ENCODE results near the gene SLC4A2.
"Not testable (repeated sequence)": the region's sequence is repeated elsewhere in the genome, so short reads cannot be mapped to it uniquely, and the experiment has no call there.

SLC4A2 gene, protein sequence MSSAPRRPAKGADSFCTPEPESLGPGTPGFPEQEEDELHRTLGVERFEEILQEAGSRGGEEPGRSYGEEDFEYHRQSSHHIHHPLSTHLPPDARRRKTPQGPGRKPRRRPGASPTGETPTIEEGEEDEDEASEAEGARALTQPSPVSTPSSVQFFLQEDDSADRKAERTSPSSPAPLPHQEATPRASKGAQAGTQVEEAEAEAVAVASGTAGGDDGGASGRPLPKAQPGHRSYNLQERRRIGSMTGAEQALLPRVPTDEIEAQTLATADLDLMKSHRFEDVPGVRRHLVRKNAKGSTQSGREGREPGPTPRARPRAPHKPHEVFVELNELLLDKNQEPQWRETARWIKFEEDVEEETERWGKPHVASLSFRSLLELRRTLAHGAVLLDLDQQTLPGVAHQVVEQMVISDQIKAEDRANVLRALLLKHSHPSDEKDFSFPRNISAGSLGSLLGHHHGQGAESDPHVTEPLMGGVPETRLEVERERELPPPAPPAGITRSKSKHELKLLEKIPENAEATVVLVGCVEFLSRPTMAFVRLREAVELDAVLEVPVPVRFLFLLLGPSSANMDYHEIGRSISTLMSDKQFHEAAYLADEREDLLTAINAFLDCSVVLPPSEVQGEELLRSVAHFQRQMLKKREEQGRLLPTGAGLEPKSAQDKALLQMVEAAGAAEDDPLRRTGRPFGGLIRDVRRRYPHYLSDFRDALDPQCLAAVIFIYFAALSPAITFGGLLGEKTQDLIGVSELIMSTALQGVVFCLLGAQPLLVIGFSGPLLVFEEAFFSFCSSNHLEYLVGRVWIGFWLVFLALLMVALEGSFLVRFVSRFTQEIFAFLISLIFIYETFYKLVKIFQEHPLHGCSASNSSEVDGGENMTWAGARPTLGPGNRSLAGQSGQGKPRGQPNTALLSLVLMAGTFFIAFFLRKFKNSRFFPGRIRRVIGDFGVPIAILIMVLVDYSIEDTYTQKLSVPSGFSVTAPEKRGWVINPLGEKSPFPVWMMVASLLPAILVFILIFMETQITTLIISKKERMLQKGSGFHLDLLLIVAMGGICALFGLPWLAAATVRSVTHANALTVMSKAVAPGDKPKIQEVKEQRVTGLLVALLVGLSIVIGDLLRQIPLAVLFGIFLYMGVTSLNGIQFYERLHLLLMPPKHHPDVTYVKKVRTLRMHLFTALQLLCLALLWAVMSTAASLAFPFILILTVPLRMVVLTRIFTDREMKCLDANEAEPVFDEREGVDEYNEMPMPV

DNA sequence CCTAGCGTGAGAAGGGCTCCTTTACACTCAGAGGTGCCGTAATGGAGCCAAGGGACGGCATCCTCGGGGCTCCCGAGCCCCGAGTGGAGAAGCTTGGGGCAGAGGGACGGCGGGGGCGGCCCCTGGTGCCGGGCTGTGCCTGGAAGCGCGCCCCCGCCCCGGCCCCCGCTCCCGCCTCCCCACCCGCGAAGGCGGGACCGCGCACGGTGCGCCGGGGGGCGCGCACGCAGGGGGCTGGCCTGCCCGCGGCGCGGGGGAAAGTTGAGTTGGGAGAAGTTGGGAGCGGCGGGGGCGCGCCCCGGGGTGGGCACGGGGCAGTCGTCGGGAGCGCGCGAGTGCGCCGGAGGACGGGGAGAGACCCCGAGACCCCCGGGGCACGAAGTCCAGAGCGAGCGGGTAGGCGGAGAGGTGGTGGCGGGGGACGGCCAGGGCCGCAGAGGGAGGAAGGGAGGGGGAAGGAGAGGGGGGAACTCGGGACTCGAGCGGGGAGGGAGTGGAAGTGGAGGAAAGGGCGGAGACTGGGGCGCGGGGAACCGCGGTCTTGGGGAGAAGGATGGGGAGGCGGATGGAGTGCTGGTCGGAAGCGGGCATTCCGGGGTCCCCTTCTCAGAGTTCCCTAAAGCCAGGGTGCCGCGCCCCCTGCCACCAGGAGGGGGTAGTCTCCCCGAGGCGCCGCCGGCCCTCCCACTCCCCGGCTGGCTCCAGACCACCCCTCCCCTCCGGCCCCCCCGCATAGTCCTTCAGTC is at the start of gene SLC4A2:
Gene SLC4A2, plus strand, starts transcription at position 223 of the 746 bp plus-strand sequence. CDS start 2,399 bp downstream, outside the sequence.
- H3K4me3 ChIP-seq (ENCODE audit: control insufficient read depth, low read depth, low read length) = peak within 1 kb of the TSS; percentile 83
- TF ChIP-seq, protein P1, sequence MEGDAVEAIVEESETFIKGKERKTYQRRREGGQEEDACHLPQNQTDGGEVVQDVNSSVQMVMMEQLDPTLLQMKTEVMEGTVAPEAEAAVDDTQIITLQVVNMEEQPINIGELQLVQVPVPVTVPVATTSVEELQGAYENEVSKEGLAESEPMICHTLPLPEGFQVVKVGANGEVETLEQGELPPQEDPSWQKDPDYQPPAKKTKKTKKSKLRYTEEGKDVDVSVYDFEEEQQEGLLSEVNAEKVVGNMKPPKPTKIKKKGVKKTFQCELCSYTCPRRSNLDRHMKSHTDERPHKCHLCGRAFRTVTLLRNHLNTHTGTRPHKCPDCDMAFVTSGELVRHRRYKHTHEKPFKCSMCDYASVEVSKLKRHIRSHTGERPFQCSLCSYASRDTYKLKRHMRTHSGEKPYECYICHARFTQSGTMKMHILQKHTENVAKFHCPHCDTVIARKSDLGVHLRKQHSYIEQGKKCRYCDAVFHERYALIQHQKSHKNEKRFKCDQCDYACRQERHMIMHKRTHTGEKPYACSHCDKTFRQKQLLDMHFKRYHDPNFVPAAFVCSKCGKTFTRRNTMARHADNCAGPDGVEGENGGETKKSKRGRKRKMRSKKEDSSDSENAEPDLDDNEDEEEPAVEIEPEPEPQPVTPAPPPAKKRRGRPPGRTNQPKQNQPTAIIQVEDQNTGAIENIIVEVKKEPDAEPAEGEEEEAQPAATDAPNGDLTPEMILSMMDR (IDR thresholded peaks at IDR 0.05; ENCODE audit: control insufficient read depth, insufficient read depth, low read depth, low read length, missing control alignments) = peak; percentile 50
- no peak for DNase-seq (ENCODE audit: low read depth)

DNA sequence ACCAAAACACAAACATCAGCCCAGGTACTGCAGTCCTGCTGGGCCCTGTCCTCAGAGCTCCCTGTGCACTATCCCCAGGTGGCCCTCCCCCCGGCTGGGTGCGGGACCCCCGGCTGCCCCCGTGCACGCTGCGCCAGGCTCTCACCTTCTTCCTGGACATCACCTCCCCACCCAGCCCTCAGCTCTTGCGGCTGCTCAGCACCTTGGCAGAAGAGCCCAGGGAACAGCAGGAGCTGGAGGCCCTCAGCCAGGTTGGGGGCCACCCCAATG is 49.4 kb upstream of the SLC4A2 start:
- no peak for DNase-seq (ENCODE audit: low read depth)
- TF ChIP-seq, protein P1 (IDR thresholded peaks at IDR 0.05; ENCODE audit: control insufficient read depth, insufficient read depth, low read depth, low read length, missing control alignments) = no peak

DNA sequence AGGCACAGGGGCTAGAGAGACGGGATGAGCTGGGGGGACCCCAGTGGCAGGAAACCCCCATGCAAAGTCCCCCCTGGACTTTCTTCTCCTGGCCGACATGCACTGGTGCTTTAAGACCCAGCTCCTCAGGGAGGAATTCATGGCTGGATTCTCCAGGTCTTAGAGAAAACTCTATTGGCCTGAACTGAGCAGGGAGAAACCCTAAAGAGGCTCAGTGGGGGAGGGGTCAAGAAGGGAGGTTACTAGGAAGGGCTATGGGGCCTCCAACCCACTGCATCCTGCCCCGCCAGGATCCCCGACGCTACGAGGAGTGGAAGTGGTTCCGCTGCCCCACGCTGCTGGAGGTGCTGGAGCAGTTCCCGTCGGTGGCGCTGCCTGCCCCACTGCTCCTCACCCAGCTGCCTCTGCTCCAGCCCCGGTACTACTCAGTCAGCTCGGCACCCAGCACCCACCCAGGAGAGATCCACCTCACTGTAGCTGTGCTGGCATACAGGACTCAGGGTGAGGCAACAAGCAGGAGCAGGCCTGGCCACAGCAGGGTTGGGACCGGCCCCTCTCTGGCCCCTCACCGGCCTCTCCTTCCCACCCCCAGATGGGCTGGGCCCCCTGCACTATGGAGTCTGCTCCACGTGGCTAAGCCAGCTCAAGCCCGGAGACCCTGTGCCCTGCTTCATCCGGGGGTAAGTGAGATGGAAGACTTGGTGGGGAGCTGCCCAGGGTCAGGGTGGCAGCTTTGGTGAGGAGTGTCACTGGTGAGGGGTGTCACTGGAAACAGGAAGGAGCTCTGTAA is 48.9 kb upstream of the SLC4A2 start:
- TF ChIP-seq, protein P1 (IDR thresholded peaks at IDR 0.05; ENCODE audit: control insufficient read depth, insufficient read depth, low read depth, low read length, missing control alignments) = no peak
- DNase-seq (ENCODE audit: low read depth) = no peak
- H3K4me3 ChIP-seq (ENCODE audit: control insufficient read depth, low read depth, low read length) = no peak overlapping the region

More for the DNA sequence above, 49.4 kb upstream of the SLC4A2 start:
- H3K4me3 ChIP-seq (ENCODE audit: control insufficient read depth, low read depth, low read length) = no peak overlapping the region

DNA sequence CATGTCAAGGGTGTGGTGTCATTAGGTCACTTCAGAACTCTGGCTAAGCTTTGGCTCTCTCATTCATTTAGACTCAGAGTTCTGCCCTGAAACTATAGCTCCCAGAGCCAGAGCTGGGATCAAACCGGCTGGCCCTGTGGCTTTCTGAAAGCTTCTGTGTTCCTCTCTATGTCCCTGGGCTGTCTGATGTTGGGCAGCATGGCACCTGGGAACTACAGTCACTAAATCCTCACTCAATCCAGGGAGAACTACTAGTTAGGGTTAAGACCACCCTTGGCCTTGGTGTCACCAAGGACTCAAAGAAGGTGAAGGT is 48.3 kb upstream of the SLC4A2 start:
- TF ChIP-seq, protein P1 (IDR thresholded peaks at IDR 0.05; ENCODE audit: control insufficient read depth, insufficient read depth, low read depth, low read length, missing control alignments) = no peak
- no peak overlapping the region for H3K4me3 ChIP-seq (ENCODE audit: control insufficient read depth, low read depth, low read length)
- no peak for DNase-seq (ENCODE audit: low read depth)

DNA sequence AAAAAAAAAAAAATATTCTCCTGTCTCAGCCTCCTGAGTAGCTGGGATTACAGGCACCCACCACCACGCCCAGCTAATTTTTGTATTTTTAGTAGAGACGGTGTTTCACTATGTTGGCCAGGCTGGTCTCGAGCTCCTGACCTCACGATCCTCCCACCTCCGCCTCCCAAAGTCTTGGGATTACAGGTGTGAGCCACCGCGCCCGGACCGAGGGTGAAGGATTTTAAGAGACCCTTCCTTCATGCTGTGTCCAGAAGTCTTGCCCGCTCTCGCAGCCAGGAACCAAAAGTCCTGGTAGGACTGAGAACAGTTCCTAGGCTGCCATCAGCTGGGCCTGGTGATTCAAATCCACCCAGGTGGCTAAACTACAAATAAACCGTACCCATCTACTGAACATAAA is 47.8 kb upstream of the SLC4A2 start:
- H3K4me3 ChIP-seq (ENCODE audit: control insufficient read depth, low read depth, low read length); DNase-seq (ENCODE audit: low read depth): not testable (repeated sequence)

DNA sequence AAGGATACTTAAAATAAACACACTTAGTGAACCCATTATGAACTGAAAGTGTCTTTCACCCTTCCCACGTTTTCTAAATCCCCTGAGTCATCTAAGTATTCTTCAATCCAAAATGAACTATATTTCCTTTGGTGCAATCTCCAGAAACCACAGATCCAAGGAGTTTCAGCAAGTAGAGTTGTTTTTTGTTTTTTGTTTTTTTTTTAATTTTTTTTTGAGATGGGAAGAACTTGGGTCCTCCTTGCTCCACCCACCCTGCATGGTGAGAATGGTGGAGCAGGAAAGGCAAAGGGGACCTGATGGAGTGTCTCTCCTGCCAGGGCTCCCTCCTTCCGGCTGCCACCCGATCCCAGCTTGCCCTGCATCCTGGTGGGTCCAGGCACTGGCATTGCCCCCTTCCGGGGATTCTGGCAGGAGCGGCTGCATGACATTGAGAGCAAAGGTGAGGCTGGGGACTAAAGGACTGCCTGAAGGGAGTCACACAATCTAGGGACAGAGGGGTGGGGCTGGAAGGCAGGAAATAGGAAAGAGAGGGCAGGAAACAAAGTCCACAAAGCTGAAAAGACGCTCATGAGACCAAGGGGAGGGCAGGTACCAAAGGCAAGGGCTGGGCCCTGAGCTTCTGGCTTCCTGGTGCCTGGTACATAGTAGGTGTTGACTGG is 47.2 kb upstream of the SLC4A2 start:
- no peak overlapping the region for H3K4me3 ChIP-seq (ENCODE audit: control insufficient read depth, low read depth, low read length)
- DNase-seq (ENCODE audit: low read depth) = no peak
- TF ChIP-seq, protein P1 (IDR thresholded peaks at IDR 0.05; ENCODE audit: control insufficient read depth, insufficient read depth, low read depth, low read length, missing control alignments) = no peak

Data from AG09309 (cell line).